ENCODE data around the gene S100A8.

GRCh38 chr1:153397924-153398651 lies 7.2 kb upstream of the S100A8 start:
- TF ChIP-seq CTCF (IDR thresholded peaks at IDR 0.05) (no peak), ZFX (IDR thresholded peaks at IDR 0.05; ENCODE audit: borderline replicate concordance) (no peak)

All from 22Rv1 (cell line).